VCaP (cell line): ENCODE results near the gene MESD.

ENCODE experiments used
- H3K27ac ChIP-seq: fragments of 450-650 bp; 2 replicates; pipeline ENCODE4 v1.5.1; 2017
- CTCF ChIP-seq: fragments of 450-650 bp; conservative IDR thresholded peaks from 2 replicates; pipeline ENCODE4 v1.5.1; 2017; ENCODE audit warnings: mild to moderate bottlenecking, moderate library complexity

Gene MESD

GRCh38 chr15:81013396-81013929 is 23.8 kb upstream of the MESD start:
- no peak for TF ChIP-seq CTCF
- H3K27ac ChIP-seq, result no peak overlapping the region

GRCh38 chr15:81012588-81012987 is 23.0 kb upstream of the MESD start:
- H3K27ac ChIP-seq, result no peak overlapping the region
- no peak for TF ChIP-seq CTCF

DNA sequence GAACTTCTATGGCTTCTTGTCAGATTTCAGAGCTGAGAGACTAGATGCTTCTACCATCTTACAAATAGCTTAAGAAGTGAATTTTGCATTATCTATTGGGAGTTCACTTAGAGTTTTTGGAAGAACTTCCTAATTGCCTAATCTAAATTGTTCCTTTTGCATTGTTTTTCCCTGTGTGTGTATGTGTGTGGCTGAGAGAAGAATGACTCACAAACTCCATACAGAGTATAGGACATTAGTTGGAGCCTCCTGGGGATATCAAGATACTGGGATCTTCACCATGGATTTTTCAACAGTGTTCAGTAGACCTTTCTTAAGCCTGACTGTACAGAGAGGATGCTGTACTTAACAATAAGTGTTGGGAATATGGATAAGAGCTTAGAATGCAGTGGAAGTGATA is 22.0 kb upstream of the MESD start:
- TF ChIP-seq CTCF, result no peak
- no peak overlapping the region for H3K27ac ChIP-seq

DNA sequence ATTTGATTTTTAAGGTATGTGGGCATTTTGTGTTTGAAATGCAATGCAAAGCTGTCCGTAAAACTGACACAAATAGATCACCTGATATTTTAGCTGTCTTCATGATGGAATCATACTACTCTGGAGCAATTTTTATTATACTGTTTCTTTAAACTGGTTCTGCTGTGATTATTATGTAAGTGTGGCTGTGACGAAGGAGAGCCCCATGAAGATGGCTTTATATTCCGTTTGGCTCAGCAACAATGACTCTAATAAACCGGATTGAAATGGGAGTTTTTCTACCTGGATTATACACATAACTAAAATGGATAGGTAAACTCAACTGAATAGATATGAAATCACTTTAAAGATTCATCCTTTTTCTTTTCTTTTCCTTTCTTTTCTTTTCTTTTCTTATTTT is 20.5 kb upstream of the MESD start:
- no peak overlapping the region for H3K27ac ChIP-seq
- no peak for TF ChIP-seq CTCF

DNA sequence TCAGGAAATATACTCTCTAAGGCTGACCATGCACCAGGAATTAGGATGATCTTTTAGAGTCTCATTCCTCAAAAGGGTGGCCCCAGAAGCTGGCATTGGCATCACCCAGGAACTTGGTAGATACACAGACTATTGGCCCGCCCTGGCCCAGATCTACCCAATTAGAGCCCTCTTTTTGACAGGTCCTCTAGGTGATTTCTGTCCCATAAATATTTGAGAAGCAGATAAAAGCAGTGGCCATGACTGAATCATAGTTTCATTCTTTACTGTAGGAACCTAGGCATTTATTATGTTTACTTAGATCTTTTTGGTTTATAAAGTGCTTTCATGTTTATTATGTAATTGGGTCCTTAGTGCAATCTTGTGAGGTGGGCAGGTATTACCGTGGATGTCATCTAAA is 18.7 kb upstream of the MESD start:
- no peak for TF ChIP-seq CTCF
- H3K27ac ChIP-seq, result peak overlapping the region; percentile 42

DNA sequence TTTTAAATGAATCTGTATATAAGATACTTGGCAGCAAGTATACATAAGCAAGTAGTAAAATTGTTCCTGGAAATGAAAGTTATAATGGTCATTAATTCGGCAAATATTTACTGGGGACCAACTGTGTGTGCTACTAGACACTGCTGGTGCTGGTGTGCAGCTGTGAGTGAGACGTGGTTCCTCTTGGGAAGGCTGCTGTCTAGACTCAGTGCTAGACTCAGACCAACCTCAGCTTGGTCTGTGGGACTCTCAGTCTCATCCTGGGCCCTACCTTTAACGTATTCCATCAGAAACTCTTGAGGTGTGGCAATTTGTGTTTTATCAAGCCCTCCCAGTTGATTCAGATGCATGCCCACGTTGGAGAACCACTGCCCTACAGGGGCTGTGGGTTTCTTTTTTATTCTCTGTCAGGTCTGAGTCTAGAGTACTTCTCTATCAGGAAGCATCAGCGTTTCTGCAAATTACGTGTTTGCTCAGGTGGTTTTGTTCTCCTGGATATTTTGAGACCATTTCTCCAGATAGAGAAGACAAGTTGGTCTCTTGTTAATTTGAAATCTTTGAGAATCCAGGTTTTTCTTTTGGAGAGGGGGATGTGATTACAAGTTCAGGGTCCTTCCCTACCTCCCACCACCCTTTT is 17.9 kb upstream of the MESD start:
- H3K27ac ChIP-seq, result peak overlapping the region; percentile 42
- no peak for TF ChIP-seq CTCF

GRCh38 chr15:81006124-81006523 is 16.5 kb upstream of the MESD start:
- peak overlapping the region; percentile 42 for H3K27ac ChIP-seq
- no peak for TF ChIP-seq CTCF
